SK-N-SH (cell line): ENCODE results near the gene AZU1. TPM values are rescaled to one million over a fixed set of nuclear protein-coding genes. Genes with fewer than 3 reads are reported as not detected.

ENCODE experiments used
- CTCF ChIA-PET: fragments of 300-600, 350-600 bp; formaldehyde crosslinking; extraction: SDS; loops from one replicate; lab custom pipeline; 2021; lab: Yijun Ruan, JAX
- POLR2A ChIA-PET: fragments of 350-600 bp; sonication (Branson Sonifier 250); formaldehyde crosslinking; extraction: SDS; loops from one replicate; lab custom pipeline; 2020; ENCODE audit warnings: antibody characterized with exemption, inconsistent platforms; lab: Yijun Ruan, JAX
- DNase-seq: peaks from one replicate; pipeline ENCODE4 v3.0.0; 2012
- H2AFZ ChIP-seq: fragments of 200-600 bp; sonication (generic); 2 replicates; pipeline ENCODE4 v1.8.1; 2016; ENCODE audit warnings: antibody characterized with exemption, mild to moderate bottlenecking, low read depth
- H3F3A ChIP-seq: fragments of 200-600 bp; sonication (generic); replicated peaks from 2 replicates; pipeline ENCODE3; 2016; ENCODE audit warnings: antibody characterized with exemption, mild to moderate bottlenecking; ENCODE audit not compliant: insufficient read depth
- H3K27ac ChIP-seq, 2 experiments: fragments of 200-500 bp in 1 of 2; fragments of 200-600 bp in 1 of 2; sonication (Bioruptor generic) in 1 of 2; sonication (generic), shearing (Covaris generic) in 1 of 2; 2 replicates each; pipeline versions ENCODE4 v1.5.1 to v1.6.1; 2014 to 2016; ENCODE audit warnings: low read depth in 2 of 2, inconsistent platforms in 1 of 2, low read length in 1 of 2, mild to moderate bottlenecking in 1 of 2, mixed read lengths in 1 of 2
- H3K27me3 ChIP-seq: fragments of 200-600 bp; sonication (generic), shearing (Covaris generic); 2 replicates; pipeline ENCODE4 v1.6.1; 2016; ENCODE audit warnings: mixed run types; ENCODE audit not compliant: insufficient read depth
- H3K36me3 ChIP-seq, 2 experiments: fragments of 200-500 bp in 1 of 2; fragments of 200-600 bp in 1 of 2; sonication (Bioruptor generic) in 1 of 2; sonication (generic) in 1 of 2; replicated peaks in 1 of 2; 2 replicates each; pipeline versions ENCODE3 to v1.5.1; 2014 to 2016; ENCODE audit warnings: low read length in 1 of 2, mild to moderate bottlenecking in 1 of 2; ENCODE audit not compliant: insufficient read depth in 2 of 2, control insufficient read depth in 1 of 2
- H3K4me1 ChIP-seq, 2 experiments: fragments of 200-500 bp in 1 of 2; fragments of 200-600 bp in 1 of 2; sonication (Bioruptor generic) in 1 of 2; sonication (generic), shearing (Covaris generic) in 1 of 2; 2 replicates each; pipeline versions ENCODE4 v1.5.1 to v1.6.1; 2014 to 2016; ENCODE audit warnings: low read depth in 1 of 2, low read length in 1 of 2, mixed run types in 1 of 2; ENCODE audit not compliant: insufficient read depth in 2 of 2, control insufficient read depth in 1 of 2
- H3K4me2 ChIP-seq: fragments of 200-600 bp; sonication (generic), shearing (Covaris generic); 2 replicates; pipeline ENCODE4 v1.6.1; 2017; ENCODE audit warnings: mixed run types
- H3K4me3 ChIP-seq, 2 experiments: fragments of 200-500 bp in 1 of 2; fragments of 200-600 bp in 1 of 2; sonication (Bioruptor generic) in 1 of 2; sonication (generic), shearing (Covaris generic) in 1 of 2; 2 replicates each; pipeline versions ENCODE4 v1.5.1 to v1.8.1; 2014 to 2016; ENCODE audit warnings: low read depth in 2 of 2, inconsistent platforms in 1 of 2, low read length in 1 of 2, mild to moderate bottlenecking in 1 of 2, mixed read lengths in 1 of 2, moderate library complexity in 1 of 2
- H3K79me2 ChIP-seq: fragments of 200-600 bp; sonication (generic); 2 replicates; pipeline ENCODE4 v1.8.1; 2017; ENCODE audit warnings: mild to moderate bottlenecking; ENCODE audit not compliant: insufficient read depth
- H3K9ac ChIP-seq: fragments of 200-600 bp; sonication (generic); 2 replicates; pipeline ENCODE4 v1.6.1; 2017; ENCODE audit warnings: mixed run types
- H3K9me2 ChIP-seq: fragments of 200-600 bp; sonication (generic); 2 replicates; pipeline ENCODE4 v1.6.1; 2017; ENCODE audit warnings: mixed run types
- H3K9me3 ChIP-seq: fragments of 200-600 bp; sonication (generic); 2 replicates; pipeline ENCODE4 v1.6.1; 2017; ENCODE audit warnings: mixed run types, mild to moderate bottlenecking, moderate library complexity
- H4K20me1 ChIP-seq: fragments of 200-600 bp; sonication (generic); 2 replicates; pipeline ENCODE4 v1.6.1; 2017; ENCODE audit warnings: mild to moderate bottlenecking, mixed run types; ENCODE audit not compliant: insufficient read depth
- CHD2 ChIP-seq: fragments of 150-350 bp; IDR thresholded peaks from 2 replicates; pipeline ENCODE4 v1.6.1; 2018; ENCODE audit warnings: low read length; ENCODE audit not compliant: partially characterized antibody
- CTCF ChIP-seq: fragments of 200-600 bp; sonication (generic); IDR thresholded peaks from 2 replicates; pipeline ENCODE4 v1.6.1; 2017; ENCODE audit warnings: antibody characterized with exemption, mild to moderate bottlenecking, moderate library complexity
- ELF1 ChIP-seq: IDR thresholded peaks from 2 replicates; pipeline ENCODE4 v1.4.0; 2012
- FOSL2 ChIP-seq: IDR thresholded peaks from 2 replicates; pipeline ENCODE4 v1.4.0; 2012; ENCODE audit warnings: low read depth, mild to moderate bottlenecking, moderate library complexity, borderline replicate concordance
- FOXM1 ChIP-seq: IDR thresholded peaks from 2 replicates; pipeline ENCODE4 v1.4.0; 2012; ENCODE audit warnings: low read depth, mild to moderate bottlenecking
- GABPA ChIP-seq: IDR thresholded peaks from 2 replicates; pipeline ENCODE4 v1.4.0; 2012; ENCODE audit warnings: low read depth, mild to moderate bottlenecking
- GATA2 ChIP-seq: sonication (generic); formaldehyde crosslinking; IDR thresholded peaks from 2 replicates; pipeline ENCODE4 v1.5.0; 2020; ENCODE audit warnings: mild to moderate bottlenecking, missing genetic modification reagents
- JUND ChIP-seq: IDR thresholded peaks from 2 replicates; pipeline ENCODE4 v1.4.0; 2012
- MAX ChIP-seq: IDR thresholded peaks from 2 replicates; pipeline ENCODE4 v1.4.0; 2012; ENCODE audit warnings: low read depth
- MXI1 ChIP-seq: IDR thresholded peaks from 2 replicates; pipeline ENCODE4 v1.6.1; 2012; ENCODE audit warnings: mild to moderate bottlenecking, low read depth, low read length, improper control_type of control experiment
- SIN3A ChIP-seq: IDR thresholded peaks from 2 replicates; pipeline ENCODE4 v1.6.1; 2012; ENCODE audit warnings: low read depth, mild to moderate bottlenecking, low read length, moderate library complexity, borderline replicate concordance
- SMC3 ChIP-seq: IDR thresholded peaks from 2 replicates; pipeline ENCODE4 v1.6.1; 2012; ENCODE audit warnings: low read depth, low read length, improper control_type of control experiment
- TEAD4 ChIP-seq: IDR thresholded peaks from 2 replicates; pipeline ENCODE4 v1.4.0; 2012; ENCODE audit warnings: mild to moderate bottlenecking, borderline replicate concordance; ENCODE audit not compliant: insufficient read depth
- WGBS: methylation state at CpG from one replicate; pipeline ENCODE4 v1.1.6; 2017; ENCODE audit warnings: low lambda C conversion rate; 5-methylcytosine and 5-hydroxymethylcytosine counted together
- polyA plus RNA-seq, 3 experiments: library from polyadenylated mRNA; depleted of rRNA; stranded (reverse); fragments of >200 nt; gene quantifications; 2 replicates each; pipeline ENCODE4 v1.2.3, GENCODE V29; 2012
- TF ChIP-seq, protein P1 (sequence below): IDR thresholded peaks from 2 replicates; pipeline ENCODE4; 2012
- TF ChIP-seq, protein P2 (sequence below): IDR thresholded peaks from 2 replicates; pipeline ENCODE4 v1.6.1; 2012; ENCODE audit warnings: mild to moderate bottlenecking, low read depth, low read length, moderate library complexity
- TF ChIP-seq, protein P3 (sequence below): IDR thresholded peaks from 2 replicates; pipeline ENCODE4 v1.4.0; 2012; ENCODE audit warnings: low read depth, borderline replicate concordance

AZU1 gene
- polyA plus RNA-seq, 1 of the 3 experiments (the other 2 are of a cell fraction) = 0.15 TPM

GRCh38 chr19:850979-851335 lies 23.3 kb downstream of the AZU1 start:
- H3K4me2 ChIP-seq = peak overlapping the region; percentile 44; the same call in 1 of the 2 replicates
- POLR2A ChIA-PET = interaction anchor here (0.9 kb wide), 1 partner anchor 55 kb away, joined by 3 read pairs; no protein-coding TSS in a partner anchor
- WGBS = 20% methylated on average over 5 of the region's 13 CpGs

DNA sequence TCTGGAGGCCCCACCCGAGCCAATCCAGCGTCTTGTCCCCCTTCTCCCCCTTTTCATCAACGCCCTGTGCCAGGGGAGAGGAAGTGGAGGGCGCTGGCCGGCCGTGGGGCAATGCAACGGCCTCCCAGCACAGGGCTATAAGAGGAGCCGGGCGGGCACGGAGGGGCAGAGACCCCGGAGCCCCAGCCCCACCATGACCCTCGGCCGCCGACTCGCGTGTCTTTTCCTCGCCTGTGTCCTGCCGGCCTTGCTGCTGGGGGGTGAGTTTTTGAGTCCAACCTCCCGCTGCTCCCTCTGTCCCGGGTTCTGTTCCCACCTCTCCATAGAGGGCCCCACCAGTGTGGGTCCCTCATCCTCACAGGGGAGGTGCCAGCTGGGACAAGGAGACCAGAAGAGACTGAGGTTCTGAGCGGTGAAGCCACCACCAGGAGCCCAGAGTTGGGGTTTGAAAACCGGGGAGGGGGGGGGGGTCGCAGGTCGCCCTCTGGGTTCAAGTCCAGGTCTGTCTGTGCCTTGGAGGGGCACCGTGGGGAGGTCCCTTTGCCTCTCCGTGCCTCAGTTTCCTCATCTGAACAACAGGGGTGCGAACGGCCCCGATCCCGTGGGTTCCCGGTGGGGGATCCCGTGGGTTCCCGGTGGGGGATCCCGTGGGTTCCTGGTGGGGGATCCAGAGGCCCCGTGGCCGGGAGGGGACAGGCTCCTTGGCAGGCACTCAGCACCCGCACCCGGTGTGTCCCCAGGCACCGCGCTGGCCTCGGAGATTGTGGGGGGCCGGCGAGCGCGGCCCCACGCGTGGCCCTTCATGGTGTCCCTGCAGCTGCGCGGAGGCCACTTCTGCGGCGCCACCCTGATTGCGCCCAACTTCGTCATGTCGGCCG lies 24.7 kb downstream of the AZU1 start, which contains the start of gene ELANE:
TSS of gene ELANE (plus strand) at position 168 of the 878 bp plus-strand sequence. CDS start at position 194, 26 bp downstream.
- no peak within 1 kb of the TSS for H3K27ac ChIP-seq
- no peaks in the 10 kb centered on the region for H3K79me2 ChIP-seq
- TF ChIP-seq GATA2 (CRISPR knock-in tag) (no peak), FOSL2 (no peak), SIN3A (no peak), TEAD4 (no peak), FOXM1 (no peak), ELF1 (no peak), CTCF (no peak), MXI1 (no peak), CHD2 (no peak), GABPA (no peak)
- TF ChIP-seq, protein P1, sequence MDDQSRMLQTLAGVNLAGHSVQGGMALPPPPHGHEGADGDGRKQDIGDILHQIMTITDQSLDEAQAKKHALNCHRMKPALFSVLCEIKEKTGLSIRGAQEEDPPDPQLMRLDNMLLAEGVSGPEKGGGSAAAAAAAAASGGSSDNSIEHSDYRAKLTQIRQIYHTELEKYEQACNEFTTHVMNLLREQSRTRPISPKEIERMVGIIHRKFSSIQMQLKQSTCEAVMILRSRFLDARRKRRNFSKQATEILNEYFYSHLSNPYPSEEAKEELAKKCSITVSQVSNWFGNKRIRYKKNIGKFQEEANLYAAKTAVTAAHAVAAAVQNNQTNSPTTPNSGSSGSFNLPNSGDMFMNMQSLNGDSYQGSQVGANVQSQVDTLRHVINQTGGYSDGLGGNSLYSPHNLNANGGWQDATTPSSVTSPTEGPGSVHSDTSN = no peak

More at GRCh38 chr19:850979-851335, 23.3 kb downstream of the AZU1 start:
- Histone ChIP-seq H3K4me1 (peaks cover 0 to 8% of the 10 kb centered on the region in 2 experiments; a peak in 1 of 4 replicates), H3F3A (peaks cover 13% of the 10 kb centered on the region), H3K36me3 (no peaks in the 10 kb centered on the region), H3K79me2 (no peaks in the 10 kb centered on the region), H3K9me3 (no peaks in the 10 kb centered on the region), H3K27ac (no peak overlapping the region), H3K9me2 (no peaks in the 10 kb centered on the region), H3K27me3 (peaks cover 71% of the 10 kb centered on the region), H4K20me1 (no peaks in the 10 kb centered on the region), H3K9ac (no peak overlapping the region), H2AFZ (no peak overlapping the region), H3K4me3 (no peak overlapping the region)
- CTCF ChIA-PET = interaction anchor here (0.9 to 1.4 kb wide), 7 partner anchors 9 to 70 kb away, joined by 3 to 7 read pairs (median 4); partner anchors contain the start of gene CFD
- TF ChIP-seq MAX (no peak), SMC3 (no peak), MXI1 (no peak), GATA2 (CRISPR knock-in tag) (no peak), JUND (no peak), TEAD4 (no peak)
- TF ChIP-seq, protein P2, sequence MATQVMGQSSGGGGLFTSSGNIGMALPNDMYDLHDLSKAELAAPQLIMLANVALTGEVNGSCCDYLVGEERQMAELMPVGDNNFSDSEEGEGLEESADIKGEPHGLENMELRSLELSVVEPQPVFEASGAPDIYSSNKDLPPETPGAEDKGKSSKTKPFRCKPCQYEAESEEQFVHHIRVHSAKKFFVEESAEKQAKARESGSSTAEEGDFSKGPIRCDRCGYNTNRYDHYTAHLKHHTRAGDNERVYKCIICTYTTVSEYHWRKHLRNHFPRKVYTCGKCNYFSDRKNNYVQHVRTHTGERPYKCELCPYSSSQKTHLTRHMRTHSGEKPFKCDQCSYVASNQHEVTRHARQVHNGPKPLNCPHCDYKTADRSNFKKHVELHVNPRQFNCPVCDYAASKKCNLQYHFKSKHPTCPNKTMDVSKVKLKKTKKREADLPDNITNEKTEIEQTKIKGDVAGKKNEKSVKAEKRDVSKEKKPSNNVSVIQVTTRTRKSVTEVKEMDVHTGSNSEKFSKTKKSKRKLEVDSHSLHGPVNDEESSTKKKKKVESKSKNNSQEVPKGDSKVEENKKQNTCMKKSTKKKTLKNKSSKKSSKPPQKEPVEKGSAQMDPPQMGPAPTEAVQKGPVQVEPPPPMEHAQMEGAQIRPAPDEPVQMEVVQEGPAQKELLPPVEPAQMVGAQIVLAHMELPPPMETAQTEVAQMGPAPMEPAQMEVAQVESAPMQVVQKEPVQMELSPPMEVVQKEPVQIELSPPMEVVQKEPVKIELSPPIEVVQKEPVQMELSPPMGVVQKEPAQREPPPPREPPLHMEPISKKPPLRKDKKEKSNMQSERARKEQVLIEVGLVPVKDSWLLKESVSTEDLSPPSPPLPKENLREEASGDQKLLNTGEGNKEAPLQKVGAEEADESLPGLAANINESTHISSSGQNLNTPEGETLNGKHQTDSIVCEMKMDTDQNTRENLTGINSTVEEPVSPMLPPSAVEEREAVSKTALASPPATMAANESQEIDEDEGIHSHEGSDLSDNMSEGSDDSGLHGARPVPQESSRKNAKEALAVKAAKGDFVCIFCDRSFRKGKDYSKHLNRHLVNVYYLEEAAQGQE = no peak
- TF ChIP-seq, protein P3, sequence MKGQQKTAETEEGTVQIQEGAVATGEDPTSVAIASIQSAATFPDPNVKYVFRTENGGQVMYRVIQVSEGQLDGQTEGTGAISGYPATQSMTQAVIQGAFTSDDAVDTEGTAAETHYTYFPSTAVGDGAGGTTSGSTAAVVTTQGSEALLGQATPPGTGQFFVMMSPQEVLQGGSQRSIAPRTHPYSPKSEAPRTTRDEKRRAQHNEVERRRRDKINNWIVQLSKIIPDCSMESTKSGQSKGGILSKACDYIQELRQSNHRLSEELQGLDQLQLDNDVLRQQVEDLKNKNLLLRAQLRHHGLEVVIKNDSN = no peak
- no peak for DNase-seq

More for the DNA sequence above, 24.7 kb downstream of the AZU1 start, which contains the start of gene ELANE:
- H4K20me1 ChIP-seq = no peaks in the 10 kb centered on the region
- H3K4me1 ChIP-seq = peaks cover 0 to 8% of the 10 kb centered on the region in 2 experiments; a peak in 1 of 4 replicates
- POLR2A ChIA-PET = no interaction called here
- no peak within 1 kb of the TSS for H3K9ac ChIP-seq
- no peaks in the 10 kb centered on the region for H3K36me3 ChIP-seq
- H3K4me3 ChIP-seq = no peak within 1 kb of the TSS
- H3K9me2 ChIP-seq = no peaks in the 10 kb centered on the region
- 13% methylated on average over 26 of the region's 55 CpGs for WGBS
- H3K27me3 ChIP-seq = peaks cover 58% of the 10 kb centered on the region
- peaks cover 11% of the 10 kb centered on the region for H3F3A ChIP-seq
- no peak within 1 kb of the TSS for H2AFZ ChIP-seq
- H3K9me3 ChIP-seq = no peaks in the 10 kb centered on the region
- CTCF ChIA-PET = interaction anchor here (1.6 kb wide), 1 partner anchor 11 kb away, joined by 6 read pairs; no protein-coding TSS in a partner anchor
- DNase-seq = no peak
- no peak within 1 kb of the TSS for H3K4me2 ChIP-seq
